Thyroid gland (tissue), 4 donors: Measurements from ENCODE around the gene GREB1L.

Experiments used
- CTCF ChIP-seq, 6 experiments: fragments of 200-600 bp in 3 of 6; fragments of 450-650 bp in 3 of 6; sonication (generic) in 3 of 6; IDR thresholded peaks; one replicate each; pipeline ENCODE4 v1.5.1; 2016 to 2019; ENCODE audit warnings: antibody characterized with exemption in 6 of 6, mild to moderate bottlenecking in 2 of 6, inconsistent platforms in 1 of 6, moderate library complexity in 1 of 6
- POLR2A ChIP-seq, 2 donors: fragments of 450-650 bp; IDR thresholded peaks; one replicate each; pipeline ENCODE4 v1.6.1; 2017; ENCODE audit warnings: antibody characterized with exemption in 2 of 2, mild to moderate bottlenecking in 2 of 2, moderate library complexity in 1 of 2

GRCh38 chr18:21502661-21503060 is 260.6 kb downstream of the GREB1L start:
- TF ChIP-seq POLR2A (IDR thresholded peaks at IDR 0.05), result no peak
- no peak for TF ChIP-seq CTCF (IDR thresholded peaks at IDR 0.05)
